ENCODE measurements around the gene LRIT3.

Gene LRIT3

GRCh38 chr4:109821185-109821584 is 26.7 kb upstream of the LRIT3 start:
- Histone ChIP-seq H3K27me3 (ENCODE audit: insufficient read depth, poor library complexity, severe bottlenecking) (no peaks in the 10 kb centered on the region), H3K36me3 (ENCODE audit: low read depth) (peaks cover 89% of the 10 kb centered on the region), H3K9me3 (ENCODE audit: severe bottlenecking) (no peaks in the 10 kb centered on the region), H3K27ac (ENCODE audit: poor library complexity, severe bottlenecking) (no peak overlapping the region), H3K4me3 (ENCODE audit: severe bottlenecking) (no peak overlapping the region), H3K4me1 (ENCODE audit: insufficient read depth, poor library complexity, severe bottlenecking) (peaks cover 4% of the 10 kb centered on the region)
- no peak for DNase-seq (ENCODE audit: low spot score)
- no peak for TF ChIP-seq CTCF (IDR thresholded peaks at IDR 0.05; ENCODE audit: poor library complexity, severe bottlenecking)
- no peak for ATAC-seq (ENCODE audit: low read depth)

GRCh38 chr4:109826719-109827118 is 21.2 kb upstream of the LRIT3 start:
- H3K9me3 ChIP-seq (ENCODE audit: severe bottlenecking), result no peaks in the 10 kb centered on the region
- H3K4me3 ChIP-seq (ENCODE audit: severe bottlenecking), result no peak overlapping the region
- no peak overlapping the region for H3K27ac ChIP-seq (ENCODE audit: poor library complexity, severe bottlenecking)
- ATAC-seq (ENCODE audit: low read depth) (peak; percentile 44; the same call in 1 of the 3 replicates), DNase-seq (ENCODE audit: low spot score) (no peak)
- no peaks in the 10 kb centered on the region for H3K4me1 ChIP-seq (ENCODE audit: insufficient read depth, poor library complexity, severe bottlenecking)
- peak; percentile 78 for TF ChIP-seq CTCF (IDR thresholded peaks at IDR 0.05; ENCODE audit: poor library complexity, severe bottlenecking)
- peaks cover 49% of the 10 kb centered on the region for H3K36me3 ChIP-seq (ENCODE audit: low read depth)
- no peaks in the 10 kb centered on the region for H3K27me3 ChIP-seq (ENCODE audit: insufficient read depth, poor library complexity, severe bottlenecking)

- Histone ChIP-seq H3K27ac (ENCODE audit: poor library complexity, severe bottlenecking) (no peak within 1 kb of the TSS), H3K27me3 (ENCODE audit: insufficient read depth, poor library complexity, severe bottlenecking) (no peaks in the 10 kb centered on the region), H3K36me3 (ENCODE audit: low read depth) (peaks cover 39% of the 10 kb centered on the region), H3K4me3 (ENCODE audit: severe bottlenecking) (no peak within 1 kb of the TSS), H3K9me3 (ENCODE audit: severe bottlenecking) (no peaks in the 10 kb centered on the region), H3K4me1 (ENCODE audit: insufficient read depth, poor library complexity, severe bottlenecking) (no peaks in the 10 kb centered on the region)
- no peak for ATAC-seq (ENCODE audit: low read depth)
- TF ChIP-seq CTCF (IDR thresholded peaks at IDR 0.05; ENCODE audit: poor library complexity, severe bottlenecking), result no peak
- no peak for DNase-seq (ENCODE audit: low spot score)
These were observed 20.2 kb upstream of the LRIT3 start, which contains the start of gene RRH for GRCh38 chr4:109827672-109828071. Gene RRH (plus strand): TSS chr4:109827972. CDS start chr4:109828028, 56 bp downstream.

GRCh38 chr4:109833756-109834155 is 14.2 kb upstream of the LRIT3 start:
- Histone ChIP-seq H3K27ac (ENCODE audit: poor library complexity, severe bottlenecking) (no peak overlapping the region), H3K4me1 (ENCODE audit: insufficient read depth, poor library complexity, severe bottlenecking) (no peaks in the 10 kb centered on the region), H3K9me3 (ENCODE audit: severe bottlenecking) (no peaks in the 10 kb centered on the region), H3K36me3 (ENCODE audit: low read depth) (no peaks in the 10 kb centered on the region), H3K27me3 (ENCODE audit: insufficient read depth, poor library complexity, severe bottlenecking) (no peaks in the 10 kb centered on the region), H3K4me3 (ENCODE audit: severe bottlenecking) (no peak overlapping the region)
- DNase-seq (ENCODE audit: low spot score) (no peak), ATAC-seq (ENCODE audit: low read depth) (no peak)
- TF ChIP-seq CTCF (IDR thresholded peaks at IDR 0.05; ENCODE audit: poor library complexity, severe bottlenecking), result no peak

GRCh38 chr4:109836985-109837384 is 10.9 kb upstream of the LRIT3 start:
- no peaks in the 10 kb centered on the region for H3K9me3 ChIP-seq (ENCODE audit: severe bottlenecking)
- H3K4me3 ChIP-seq (ENCODE audit: severe bottlenecking), result no peak overlapping the region
- H3K36me3 ChIP-seq (ENCODE audit: low read depth), result no peaks in the 10 kb centered on the region
- DNase-seq (ENCODE audit: low spot score) (no peak), ATAC-seq (ENCODE audit: low read depth) (no peak)
- no peak overlapping the region for H3K27ac ChIP-seq (ENCODE audit: poor library complexity, severe bottlenecking)
- TF ChIP-seq CTCF (IDR thresholded peaks at IDR 0.05; ENCODE audit: poor library complexity, severe bottlenecking), result no peak
- no peaks in the 10 kb centered on the region for H3K27me3 ChIP-seq (ENCODE audit: insufficient read depth, poor library complexity, severe bottlenecking)
- H3K4me1 ChIP-seq (ENCODE audit: insufficient read depth, poor library complexity, severe bottlenecking), result no peaks in the 10 kb centered on the region

Data from RWPE2 (cell line).